DND-41 (cell line): Measurements from ENCODE around the gene SLC39A11.
"Not testable (repeated sequence)": the region's sequence is repeated elsewhere in the genome, so short reads cannot be mapped to it uniquely, and the experiment has no call there.

Experiments used
- ATAC-seq: fragments of 200-7000 bp; cut with Tn5 transposase; 3 replicates; pipeline ENCODE4 v1.9.1; 2021; ENCODE audit warnings: low read depth; ENCODE audit not compliant: insufficient read depth
- DNase-seq: peaks from one replicate; pipeline ENCODE4 v3.0.0-alpha.2; 2020
- H2AFZ ChIP-seq: 2 replicates; pipeline ENCODE4 v1.6.0; 2012; ENCODE audit warnings: low read depth, low read length
- H3K27ac ChIP-seq: 2 replicates; pipeline ENCODE4 v1.5.1; 2012; ENCODE audit warnings: low read length, inconsistent platforms
- H3K27me3 ChIP-seq: fragments of 200-600 bp; sonication (generic); 2 replicates; pipeline ENCODE4 v1.6.0; 2012; ENCODE audit warnings: low read length, mild to moderate bottlenecking, inconsistent platforms; ENCODE audit not compliant: insufficient read depth, poor library complexity
- H3K36me3 ChIP-seq: 2 replicates; pipeline ENCODE4 v1.5.1; 2012; ENCODE audit warnings: low read length, inconsistent platforms; ENCODE audit not compliant: insufficient read depth
- H3K4me1 ChIP-seq: 2 replicates; pipeline ENCODE4 v1.5.1; 2012; ENCODE audit warnings: mild to moderate bottlenecking, low read length; ENCODE audit not compliant: insufficient read depth
- H3K4me2 ChIP-seq: 2 replicates; pipeline ENCODE4 v1.6.0; 2012; ENCODE audit warnings: mild to moderate bottlenecking, moderate library complexity, low read length, inconsistent platforms; ENCODE audit not compliant: insufficient read depth
- H3K4me3 ChIP-seq, 2 experiments: fragments of 200-600 bp in 1 of 2; shearing (Covaris generic) in 1 of 2; 2 replicates each; pipeline ENCODE4 v1.5.1; 2012 to 2016; ENCODE audit warnings: inconsistent platforms in 2 of 2, low read length in 2 of 2, mild to moderate bottlenecking in 2 of 2, low read depth in 1 of 2, moderate library complexity in 1 of 2
- H3K79me2 ChIP-seq: 2 replicates; pipeline ENCODE4 v1.6.0; 2012; ENCODE audit warnings: low read length, inconsistent platforms; ENCODE audit not compliant: insufficient read depth
- H3K9ac ChIP-seq: 2 replicates; pipeline ENCODE4 v1.6.0; 2012; ENCODE audit warnings: low read depth, mild to moderate bottlenecking, inconsistent platforms, low read length, moderate library complexity
- H3K9me3 ChIP-seq: 2 replicates; pipeline ENCODE4 v1.5.1; 2012; ENCODE audit warnings: low read length, moderate library complexity, mild to moderate bottlenecking, inconsistent platforms; ENCODE audit not compliant: insufficient read depth, severe bottlenecking
- H4K20me1 ChIP-seq: 2 replicates; pipeline ENCODE4 v1.6.0; 2012; ENCODE audit warnings: low read length; ENCODE audit not compliant: insufficient read depth
- CTCF ChIP-seq: IDR thresholded peaks from 2 replicates; pipeline ENCODE4 v1.5.1; 2012; ENCODE audit warnings: borderline replicate concordance, low read length, moderate library complexity, mild to moderate bottlenecking; ENCODE audit not compliant: poor library complexity, severe bottlenecking; ENCODE audit errors: extremely low read depth
- EZH2 ChIP-seq: IDR thresholded peaks from 3 replicates; pipeline ENCODE4 v1.6.1; 2012; ENCODE audit warnings: borderline replicate concordance, low read depth, mild to moderate bottlenecking, moderate library complexity, low read length, inconsistent platforms; ENCODE audit not compliant: severe bottlenecking

Gene SLC39A11

GRCh38 chr17:72642720-72643119, 449.8 kb downstream of the SLC39A11 start:
- no peaks in the 10 kb centered on the region for H3K36me3 ChIP-seq
- H3K79me2 ChIP-seq, result no peaks in the 10 kb centered on the region
- no peaks in the 10 kb centered on the region for H3K27me3 ChIP-seq
- no peaks in the 10 kb centered on the region for H4K20me1 ChIP-seq
- H3K27ac ChIP-seq, result no peak overlapping the region
- no peaks in the 10 kb centered on the region for H3K9me3 ChIP-seq
- H3K4me3 ChIP-seq, result no peak overlapping the region
- no peak overlapping the region for H2AFZ ChIP-seq
- no peak for TF ChIP-seq EZH2
- TF ChIP-seq CTCF, result no peak
- H3K4me1 ChIP-seq, result no peaks in the 10 kb centered on the region
- H3K9ac ChIP-seq, result no peak overlapping the region
- no peak for DNase-seq
- H3K4me2 ChIP-seq, result no peak overlapping the region
- ATAC-seq, result no peak

- no peak overlapping the region for H2AFZ ChIP-seq
- H3K79me2 ChIP-seq, result no peaks in the 10 kb centered on the region
- H3K4me3 ChIP-seq, result no peak overlapping the region
- H3K4me1 ChIP-seq, result no peaks in the 10 kb centered on the region
- H4K20me1 ChIP-seq, result no peaks in the 10 kb centered on the region
- no peak overlapping the region for H3K9ac ChIP-seq
- TF ChIP-seq EZH2, result no peak
- TF ChIP-seq CTCF, result no peak
- no peaks in the 10 kb centered on the region for H3K27me3 ChIP-seq
- no peak for ATAC-seq
- no peak for DNase-seq
- H3K36me3 ChIP-seq, result no peaks in the 10 kb centered on the region
- no peak overlapping the region for H3K27ac ChIP-seq
- no peaks in the 10 kb centered on the region for H3K9me3 ChIP-seq
- no peak overlapping the region for H3K4me2 ChIP-seq
Observed at GRCh38 chr17:72640415-72641165, 451.9 kb downstream of the SLC39A11 start.

GRCh38 chr17:72639711-72640110, 452.8 kb downstream of the SLC39A11 start:
- DNase-seq, result no peak
- H3K9me3 ChIP-seq, result no peaks in the 10 kb centered on the region

GRCh38 chr17:72638932-72639331, 453.6 kb downstream of the SLC39A11 start:
- not testable (repeated sequence) for H2AFZ ChIP-seq, H3K27ac ChIP-seq, DNase-seq, H3K36me3 ChIP-seq, H3K9me3 ChIP-seq, H3K79me2 ChIP-seq, ATAC-seq, H3K4me3 ChIP-seq, H3K27me3 ChIP-seq, H3K9ac ChIP-seq, H4K20me1 ChIP-seq, H3K4me2 ChIP-seq
- H3K4me1 ChIP-seq, result peaks cover 10% of the 10 kb centered on the region

More at GRCh38 chr17:72639711-72640110, 452.8 kb downstream of the SLC39A11 start:
- Histone ChIP-seq H3K4me2 (no peak overlapping the region), H4K20me1 (no peaks in the 10 kb centered on the region), H3K79me2 (no peaks in the 10 kb centered on the region), H3K4me3 (no peak overlapping the region), H3K9ac (no peak overlapping the region), H2AFZ (no peak overlapping the region), H3K27ac (no peak overlapping the region), H3K4me1 (peaks cover 7% of the 10 kb centered on the region), H3K27me3 (no peaks in the 10 kb centered on the region), H3K36me3 (no peaks in the 10 kb centered on the region)
- no peak for ATAC-seq
- no peak for TF ChIP-seq EZH2
- TF ChIP-seq CTCF, result no peak
